Suprapubic skin (tissue), 4 donors: ENCODE results near the gene DHX30. TPM values are rescaled to one million over a fixed set of nuclear protein-coding genes. Genes with fewer than 3 reads are reported as not detected.

Experiments
- DNase-seq, 2 donors: peaks; one replicate each; pipeline ENCODE4 v3.0.0-alpha.2; 2019; ENCODE audit warnings: low spot score in 2 of 2
- H3K27ac ChIP-seq: fragments of 200-600 bp; sonication (generic); one replicate; pipeline ENCODE4 v1.5.1; 2019
- H3K27me3 ChIP-seq: fragments of 200-600 bp; sonication (generic); one replicate; pipeline ENCODE4 v1.5.1; 2019
- H3K36me3 ChIP-seq: fragments of 200-600 bp; sonication (generic); one replicate; pipeline ENCODE4 v1.5.1; 2019
- H3K4me1 ChIP-seq: fragments of 200-600 bp; sonication (generic); one replicate; pipeline ENCODE4 v1.5.1; 2019
- H3K4me3 ChIP-seq: fragments of 200-600 bp; sonication (generic); one replicate; pipeline ENCODE4 v1.5.1; 2019; ENCODE audit warnings: mild to moderate bottlenecking
- H3K9me3 ChIP-seq: fragments of 200-600 bp; sonication (generic); one replicate; pipeline ENCODE4 v1.5.1; 2019
- CTCF ChIP-seq, 2 donors: fragments of 200-600 bp in 1 of 2; fragments of 450-650 bp in 1 of 2; sonication (generic) in 1 of 2; IDR thresholded peaks; one replicate each; pipeline ENCODE4 v1.5.1; 2016 to 2019; ENCODE audit warnings: antibody characterized with exemption in 2 of 2, mild to moderate bottlenecking in 1 of 2, moderate library complexity in 1 of 2
- EP300 ChIP-seq: sonication (generic); formaldehyde crosslinking; IDR thresholded peaks from one replicate; pipeline ENCODE4 v1.6.1; 2017; ENCODE audit warnings: antibody characterized with exemption
- POLR2A ChIP-seq, 2 donors: fragments of 450-650 bp; IDR thresholded peaks; one replicate each; pipeline ENCODE4 v1.6.1; 2017; ENCODE audit warnings: antibody characterized with exemption in 2 of 2, mild to moderate bottlenecking in 2 of 2, moderate library complexity in 2 of 2
- POLR2AphosphoS5 ChIP-seq, 3 donors: sonication (generic); formaldehyde crosslinking; IDR thresholded peaks; one replicate each; pipeline ENCODE4 v1.6.1; 2017; ENCODE audit warnings: antibody characterized with exemption in 3 of 3
- WGBS: methylation state at CpG from one replicate; pipeline ENCODE4 v1.1.5; 2018; 5-methylcytosine and 5-hydroxymethylcytosine counted together
- total RNA-seq, 4 donors: library from RNA; depleted of rRNA; stranded (reverse); fragments of >200 nt; gene quantifications; one replicate each; pipeline ENCODE4 v1.1.0, GENCODE V29; 2016

The DHX30 gene
- total RNA-seq, 4 donors from 2014 or later: 56.7 to 74.1 (median 69.4) TPM

DNA sequence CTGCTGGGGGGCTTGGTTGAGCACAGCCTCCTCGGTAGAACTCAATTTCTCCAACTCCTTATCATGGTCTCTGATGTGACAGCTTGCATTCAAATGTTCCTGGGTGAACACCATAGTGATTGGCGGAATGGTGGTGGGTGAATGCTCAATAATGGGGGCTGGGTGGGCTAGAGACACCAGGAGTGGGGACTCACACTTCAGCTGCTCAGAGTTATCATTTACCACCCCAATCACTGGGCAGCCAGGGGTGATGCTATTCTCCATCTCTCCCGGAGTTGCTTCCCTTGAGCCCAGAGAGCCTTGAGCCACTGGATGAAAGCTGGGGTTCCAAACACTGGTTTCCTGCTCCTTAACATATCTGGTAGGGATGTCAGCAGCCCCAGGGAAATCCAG lies 88.7 kb downstream of the DHX30 start:
- Histone ChIP-seq H3K27ac (no peak overlapping the region), H3K27me3 (no peaks in the 10 kb centered on the region), H3K4me1 (peaks cover 23% of the 10 kb centered on the region), H3K4me3 (no peak overlapping the region), H3K9me3 (no peaks in the 10 kb centered on the region), H3K36me3 (peaks cover 50% of the 10 kb centered on the region)
- TF ChIP-seq POLR2A (IDR thresholded peaks at IDR 0.05): no peak
- no peak for TF ChIP-seq CTCF (IDR thresholded peaks at IDR 0.05)
- no peak for TF ChIP-seq EP300
- TF ChIP-seq POLR2AphosphoS5 (IDR thresholded peaks at IDR 0.05): no peak
- DNase-seq: no peak
- 76% methylated on average over 3 of the region's 3 CpGs for WGBS

DNA sequence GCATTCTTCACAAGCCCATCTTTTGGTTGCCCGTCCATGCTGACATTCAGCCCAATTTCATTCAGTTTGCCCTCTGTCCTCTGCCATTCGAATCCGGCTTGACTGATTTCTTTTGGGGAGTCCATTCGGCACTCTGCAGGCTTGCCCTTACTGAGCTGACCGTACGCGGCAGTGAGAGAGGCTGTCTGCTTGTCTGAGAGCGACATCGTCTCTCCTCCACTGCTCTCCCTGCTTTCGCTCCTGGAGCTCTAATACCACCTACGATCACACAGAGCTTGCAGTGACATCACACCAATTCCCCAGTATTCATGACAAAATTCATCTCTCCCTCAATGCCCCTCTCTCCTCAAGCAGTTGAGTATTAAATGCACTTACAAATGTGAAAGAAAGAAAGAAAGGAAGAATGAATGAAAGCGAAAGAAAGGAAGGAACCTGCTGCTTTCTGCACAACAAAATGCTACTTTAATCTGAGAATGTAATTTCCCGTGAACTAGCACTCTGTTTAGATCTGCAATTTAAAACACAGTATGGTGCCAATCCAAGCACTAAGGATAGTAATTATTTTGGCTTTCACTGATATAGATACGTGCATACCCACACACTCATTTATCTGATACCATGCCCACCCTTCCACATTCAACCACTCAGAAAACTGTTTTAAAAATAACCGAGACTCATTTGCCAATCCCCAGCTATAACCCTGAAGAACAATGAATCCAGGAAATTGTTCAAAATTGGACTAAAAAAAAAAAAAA lies 89.5 kb downstream of the DHX30 start:
- no peaks in the 10 kb centered on the region for H3K27me3 ChIP-seq
- no peaks in the 10 kb centered on the region for H3K9me3 ChIP-seq
- TF ChIP-seq POLR2A (IDR thresholded peaks at IDR 0.05) (no peak), CTCF (IDR thresholded peaks at IDR 0.05) (no peak), POLR2AphosphoS5 (IDR thresholded peaks at IDR 0.05) (no peak), EP300 (no peak)
- H3K36me3 ChIP-seq: peaks cover 47% of the 10 kb centered on the region
- WGBS: 96% methylated on average over 15 of the region's 15 CpGs
- H3K4me1 ChIP-seq: peaks cover 23% of the 10 kb centered on the region
- DNase-seq: no peak
- no peak overlapping the region for H3K27ac ChIP-seq
- H3K4me3 ChIP-seq: no peak overlapping the region

DNA sequence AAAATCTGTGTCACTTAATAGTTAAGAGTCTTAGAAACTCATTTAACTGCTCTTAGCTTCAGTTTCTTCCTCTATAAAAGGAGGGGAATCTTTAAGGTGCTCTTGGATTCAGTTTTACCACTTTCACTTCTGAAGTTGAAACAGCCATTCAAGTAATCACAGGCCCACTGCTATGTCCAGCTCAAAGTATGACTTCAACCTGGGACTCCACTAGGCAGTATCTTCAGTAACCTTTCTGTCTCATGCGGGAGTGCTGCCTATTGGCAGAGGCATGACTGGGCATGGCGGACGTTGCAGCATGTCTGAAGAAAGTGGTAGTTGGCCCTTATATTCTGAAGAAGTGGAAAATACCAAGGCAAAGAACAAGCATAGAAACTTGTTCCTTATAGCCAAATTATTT lies 92.3 kb downstream of the DHX30 start:
- no peaks in the 10 kb centered on the region for H3K9me3 ChIP-seq
- H3K4me1 ChIP-seq: peaks cover 17% of the 10 kb centered on the region
- H3K27me3 ChIP-seq: no peaks in the 10 kb centered on the region
- no peak for DNase-seq
- peaks cover 49% of the 10 kb centered on the region for H3K36me3 ChIP-seq
- H3K4me3 ChIP-seq: no peak overlapping the region
- TF ChIP-seq CTCF (IDR thresholded peaks at IDR 0.05): no peak
- no peak for TF ChIP-seq POLR2AphosphoS5 (IDR thresholded peaks at IDR 0.05)
- no peak for TF ChIP-seq EP300
- no peak for TF ChIP-seq POLR2A (IDR thresholded peaks at IDR 0.05)
- 57% methylated on average over 3 of the region's 3 CpGs for WGBS
- no peak overlapping the region for H3K27ac ChIP-seq

DNA sequence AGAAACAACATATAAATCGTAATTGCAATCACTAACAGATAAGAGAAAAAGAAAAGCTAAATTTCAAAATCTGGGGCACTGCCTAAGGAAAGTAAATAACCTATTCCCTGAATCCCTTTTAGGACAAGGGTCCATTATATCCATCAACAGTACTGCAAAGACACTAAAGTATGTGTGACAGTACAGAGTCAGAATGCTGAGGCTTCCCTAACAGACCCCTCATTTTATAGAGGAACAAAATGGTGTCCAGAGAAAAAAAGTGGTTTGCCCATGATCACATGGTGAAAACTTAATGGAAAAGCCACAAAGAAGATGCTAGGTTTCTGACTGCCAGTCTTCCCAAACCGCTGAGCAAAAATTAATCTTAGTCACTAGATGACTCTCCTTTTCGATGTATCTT lies 93.8 kb downstream of the DHX30 start:
- Histone ChIP-seq H3K4me3 (no peak overlapping the region), H3K4me1 (peaks cover 3% of the 10 kb centered on the region), H3K9me3 (no peaks in the 10 kb centered on the region), H3K27me3 (no peaks in the 10 kb centered on the region), H3K27ac (no peak overlapping the region), H3K36me3 (peaks cover 43% of the 10 kb centered on the region)
- DNase-seq: no peak
- WGBS: 92% methylated on average over 3 of the region's 3 CpGs
- no peak for TF ChIP-seq POLR2AphosphoS5 (IDR thresholded peaks at IDR 0.05)

DNA sequence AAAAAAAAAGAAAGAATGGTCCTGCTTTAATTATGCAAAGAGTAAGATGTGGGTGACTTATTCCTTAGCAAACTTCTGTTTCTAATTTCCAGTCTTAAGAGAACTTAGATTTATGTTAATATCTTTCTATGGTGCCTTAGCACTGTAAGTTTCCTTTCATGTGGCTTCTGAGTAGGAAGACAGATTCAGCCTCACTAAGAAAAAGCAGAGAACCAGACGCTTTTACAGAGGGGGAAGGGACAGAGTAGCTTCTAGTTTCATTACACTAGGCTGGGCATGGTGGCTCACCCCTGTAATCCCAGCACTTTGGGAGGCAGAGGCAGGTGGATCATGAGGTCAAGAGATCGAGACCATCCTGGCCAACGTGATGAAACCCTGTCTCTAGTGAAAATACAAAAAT lies 95.0 kb downstream of the DHX30 start:
- H3K4me1 ChIP-seq: no peaks in the 10 kb centered on the region
- TF ChIP-seq POLR2AphosphoS5 (IDR thresholded peaks at IDR 0.05): no peak
- TF ChIP-seq POLR2A (IDR thresholded peaks at IDR 0.05): no peak
- TF ChIP-seq CTCF (IDR thresholded peaks at IDR 0.05): no peak
- no peak for TF ChIP-seq EP300
- 88% methylated on average over 3 of the region's 3 CpGs for WGBS
- DNase-seq: no peak
- peaks cover 39% of the 10 kb centered on the region for H3K36me3 ChIP-seq
- no peaks in the 10 kb centered on the region for H3K9me3 ChIP-seq
- no peak overlapping the region for H3K4me3 ChIP-seq
- H3K27me3 ChIP-seq: no peaks in the 10 kb centered on the region
- no peak overlapping the region for H3K27ac ChIP-seq
